Stomach smooth muscle (tissue), 2 donors: Measurements from ENCODE around the gene CNN2.
A peak's percentile ranks its signal among the peaks of the same experiment; 100 is the strongest.

ENCODE experiments used
- H3K27ac ChIP-seq: one replicate; pipeline ENCODE4 v1.7.0; 2013; ENCODE audit warnings: mild to moderate bottlenecking, low read length, inconsistent platforms
- H3K27me3 ChIP-seq, 2 donors: one replicate each; pipeline ENCODE4 v1.7.0; 2013; ENCODE audit warnings: low read length in 2 of 2; ENCODE audit not compliant: insufficient read depth in 2 of 2, control insufficient read depth in 1 of 2
- H3K36me3 ChIP-seq, 2 donors: one replicate each; pipeline ENCODE4 v1.7.0; 2013; ENCODE audit warnings: low read length in 2 of 2; ENCODE audit not compliant: control insufficient read depth in 2 of 2, insufficient read depth in 2 of 2
- H3K4me1 ChIP-seq: one replicate; pipeline ENCODE4 v1.7.0; 2013; ENCODE audit warnings: low read length; ENCODE audit not compliant: control insufficient read depth, insufficient read depth
- H3K4me3 ChIP-seq, 2 donors: one replicate each; pipeline ENCODE4 v1.7.0; 2013; ENCODE audit warnings: low read length in 2 of 2
- H3K9ac ChIP-seq, 2 donors: one replicate each; pipeline ENCODE4 v1.7.0; 2013; ENCODE audit warnings: low read length in 2 of 2, mild to moderate bottlenecking in 1 of 2
- H3K9me3 ChIP-seq, 2 donors: one replicate each; pipeline ENCODE4 v1.7.0; 2013; ENCODE audit warnings: low read length in 2 of 2; ENCODE audit not compliant: control insufficient read depth in 2 of 2
- donor health status: healthy.
- donor health status: Pancreatic carcinoma.

The CNN2 gene

GRCh38 chr19:1053176-1054101 is 27.0 kb downstream of the CNN2 start:
- H3K27ac ChIP-seq: no peak overlapping the region
- H3K9ac ChIP-seq: no peak overlapping the region
- peaks cover 5 to 31% of the 10 kb centered on the region in 2 donors for H3K9me3 ChIP-seq
- no peaks in the 10 kb centered on the region for H3K27me3 ChIP-seq
- H3K4me3 ChIP-seq: no peak overlapping the region
- H3K36me3 ChIP-seq: peaks cover 0 to 10% of the 10 kb centered on the region in 2 donors
- no peaks in the 10 kb centered on the region for H3K4me1 ChIP-seq

GRCh38 chr19:1054102-1055027 is 28.0 kb downstream of the CNN2 start:
- Histone ChIP-seq H3K27me3 (no peaks in the 10 kb centered on the region), H3K9ac (no peak overlapping the region), H3K4me3 (no peak overlapping the region), H3K27ac (no peak overlapping the region), H3K4me1 (no peaks in the 10 kb centered on the region), H3K9me3 (peaks cover 5 to 36% of the 10 kb centered on the region in 2 donors), H3K36me3 (peaks cover 0 to 10% of the 10 kb centered on the region in 2 donors)

- H3K27ac ChIP-seq: no peak overlapping the region
- H3K9me3 ChIP-seq: peaks cover 5 to 36% of the 10 kb centered on the region in 2 donors
- no peaks in the 10 kb centered on the region for H3K4me1 ChIP-seq
- no peaks in the 10 kb centered on the region for H3K27me3 ChIP-seq
- H3K4me3 ChIP-seq: no peak overlapping the region
- H3K9ac ChIP-seq: no peak overlapping the region
- peaks cover 0 to 10% of the 10 kb centered on the region in 2 donors for H3K36me3 ChIP-seq
Observed at GRCh38 chr19:1055028-1055425, 28.6 kb downstream of the CNN2 start.

GRCh38 chr19:1055886-1056620 is 29.6 kb downstream of the CNN2 start:
- Histone ChIP-seq H3K27ac (no peak overlapping the region), H3K9me3 (peaks cover 5 to 36% of the 10 kb centered on the region in 2 donors), H3K36me3 (peaks cover 0 to 10% of the 10 kb centered on the region in 2 donors), H3K4me3 (no peak overlapping the region), H3K27me3 (no peaks in the 10 kb centered on the region), H3K9ac (no peak overlapping the region), H3K4me1 (no peaks in the 10 kb centered on the region)

GRCh38 chr19:1057176-1057855 is 30.9 kb downstream of the CNN2 start:
- H3K27ac ChIP-seq: no peak overlapping the region
- no peak overlapping the region for H3K9ac ChIP-seq
- no peaks in the 10 kb centered on the region for H3K4me1 ChIP-seq
- peak overlapping the region in 1 of 2 donors; percentile 43 for H3K4me3 ChIP-seq
- H3K9me3 ChIP-seq: peaks cover 5 to 36% of the 10 kb centered on the region in 2 donors
- H3K36me3 ChIP-seq: peaks cover 0 to 10% of the 10 kb centered on the region in 2 donors
- no peaks in the 10 kb centered on the region for H3K27me3 ChIP-seq

GRCh38 chr19:1058112-1058511 is 31.7 kb downstream of the CNN2 start:
- Histone ChIP-seq H3K9me3 (peaks cover 5 to 36% of the 10 kb centered on the region in 2 donors), H3K4me1 (no peaks in the 10 kb centered on the region), H3K27ac (no peak overlapping the region), H3K36me3 (peaks cover 0 to 10% of the 10 kb centered on the region in 2 donors), H3K4me3 (no peak overlapping the region), H3K9ac (no peak overlapping the region), H3K27me3 (no peaks in the 10 kb centered on the region)

GRCh38 chr19:1060689-1061088 is 34.3 kb downstream of the CNN2 start:
- peaks cover 7% of the 10 kb centered on the region for H3K4me1 ChIP-seq
- peaks cover 0 to 10% of the 10 kb centered on the region in 2 donors for H3K36me3 ChIP-seq
- no peak overlapping the region for H3K27ac ChIP-seq
- H3K9me3 ChIP-seq: peaks cover 5 to 33% of the 10 kb centered on the region in 2 donors
- peaks cover 9 to 16% of the 10 kb centered on the region in 2 donors for H3K27me3 ChIP-seq
- no peak overlapping the region for H3K9ac ChIP-seq
- H3K4me3 ChIP-seq: no peak overlapping the region

GRCh38 chr19:1061987-1062386 is 35.6 kb downstream of the CNN2 start:
- H3K4me1 ChIP-seq: peaks cover 15% of the 10 kb centered on the region
- H3K9me3 ChIP-seq: peaks cover 5 to 20% of the 10 kb centered on the region in 2 donors
- no peak overlapping the region for H3K27ac ChIP-seq
- H3K4me3 ChIP-seq: no peak overlapping the region
- H3K27me3 ChIP-seq: peaks cover 20 to 29% of the 10 kb centered on the region in 2 donors
- no peak overlapping the region for H3K9ac ChIP-seq
- peaks cover 0 to 6% of the 10 kb centered on the region in 2 donors for H3K36me3 ChIP-seq

- Histone ChIP-seq H3K9me3 (peaks cover 3 to 14% of the 10 kb centered on the region in 2 donors), H3K4me3 (no peak overlapping the region), H3K4me1 (peaks cover 20% of the 10 kb centered on the region), H3K36me3 (peaks cover 0 to 3% of the 10 kb centered on the region in 2 donors), H3K27ac (no peak overlapping the region), H3K27me3 (peaks cover 20 to 34% of the 10 kb centered on the region in 2 donors), H3K9ac (no peak overlapping the region)
Observed at GRCh38 chr19:1062387-1063029, 36.1 kb downstream of the CNN2 start.
